Suprapubic skin (tissue), 4 donors: ENCODE data around the gene CTPS1. TPM values are rescaled to one million over a fixed set of nuclear protein-coding genes. Genes with fewer than 3 reads are reported as not detected.

Experiments used
- DNase-seq, 2 donors: peaks; one replicate each; pipeline ENCODE4 v3.0.0-alpha.2; 2019; ENCODE audit warnings: low spot score in 2 of 2
- H3K27ac ChIP-seq: fragments of 200-600 bp; sonication (generic); one replicate; pipeline ENCODE4 v1.5.1; 2019
- H3K27me3 ChIP-seq: fragments of 200-600 bp; sonication (generic); one replicate; pipeline ENCODE4 v1.5.1; 2019
- H3K36me3 ChIP-seq: fragments of 200-600 bp; sonication (generic); one replicate; pipeline ENCODE4 v1.5.1; 2019
- H3K4me1 ChIP-seq: fragments of 200-600 bp; sonication (generic); one replicate; pipeline ENCODE4 v1.5.1; 2019
- H3K4me3 ChIP-seq: fragments of 200-600 bp; sonication (generic); one replicate; pipeline ENCODE4 v1.5.1; 2019; ENCODE audit warnings: mild to moderate bottlenecking
- H3K9me3 ChIP-seq: fragments of 200-600 bp; sonication (generic); one replicate; pipeline ENCODE4 v1.5.1; 2019
- CTCF ChIP-seq, 2 donors: fragments of 200-600 bp in 1 of 2; fragments of 450-650 bp in 1 of 2; sonication (generic) in 1 of 2; IDR thresholded peaks; one replicate each; pipeline ENCODE4 v1.5.1; 2016 to 2019; ENCODE audit warnings: antibody characterized with exemption in 2 of 2, mild to moderate bottlenecking in 1 of 2, moderate library complexity in 1 of 2
- EP300 ChIP-seq: sonication (generic); formaldehyde crosslinking; IDR thresholded peaks from one replicate; pipeline ENCODE4 v1.6.1; 2017; ENCODE audit warnings: antibody characterized with exemption
- POLR2A ChIP-seq, 2 donors: fragments of 450-650 bp; IDR thresholded peaks; one replicate each; pipeline ENCODE4 v1.6.1; 2017; ENCODE audit warnings: antibody characterized with exemption in 2 of 2, mild to moderate bottlenecking in 2 of 2, moderate library complexity in 2 of 2
- POLR2AphosphoS5 ChIP-seq, 3 donors: sonication (generic); formaldehyde crosslinking; IDR thresholded peaks; one replicate each; pipeline ENCODE4 v1.6.1; 2017; ENCODE audit warnings: antibody characterized with exemption in 3 of 3
- WGBS: methylation state at CpG from one replicate; pipeline ENCODE4 v1.1.5; 2018; 5-methylcytosine and 5-hydroxymethylcytosine counted together
- total RNA-seq, 4 donors: library from RNA; depleted of rRNA; stranded (reverse); fragments of >200 nt; gene quantifications; one replicate each; pipeline ENCODE4 v1.1.0, GENCODE V29; 2016

CTPS1 gene
- total RNA-seq, 4 donors from 2014 or later = 15.9 to 23.6 (median 20.0) TPM

- H3K4me1 ChIP-seq = no peaks in the 10 kb centered on the region
- no peak overlapping the region for H3K27ac ChIP-seq
- H3K36me3 ChIP-seq = peaks cover 71% of the 10 kb centered on the region
- 94% methylated on average over 3 of the region's 3 CpGs for WGBS
- no peaks in the 10 kb centered on the region for H3K9me3 ChIP-seq
- no peak overlapping the region for H3K4me3 ChIP-seq
- TF ChIP-seq POLR2AphosphoS5 (IDR thresholded peaks at IDR 0.05) = no peak
- TF ChIP-seq POLR2A (IDR thresholded peaks at IDR 0.05) = no peak
- TF ChIP-seq CTCF (IDR thresholded peaks at IDR 0.05) = no peak
- TF ChIP-seq EP300 = no peak
- no peaks in the 10 kb centered on the region for H3K27me3 ChIP-seq
- DNase-seq = no peak
Measured at GRCh38 chr1:41033272-41033671, 53.8 kb downstream of the CTPS1 start.

DNA sequence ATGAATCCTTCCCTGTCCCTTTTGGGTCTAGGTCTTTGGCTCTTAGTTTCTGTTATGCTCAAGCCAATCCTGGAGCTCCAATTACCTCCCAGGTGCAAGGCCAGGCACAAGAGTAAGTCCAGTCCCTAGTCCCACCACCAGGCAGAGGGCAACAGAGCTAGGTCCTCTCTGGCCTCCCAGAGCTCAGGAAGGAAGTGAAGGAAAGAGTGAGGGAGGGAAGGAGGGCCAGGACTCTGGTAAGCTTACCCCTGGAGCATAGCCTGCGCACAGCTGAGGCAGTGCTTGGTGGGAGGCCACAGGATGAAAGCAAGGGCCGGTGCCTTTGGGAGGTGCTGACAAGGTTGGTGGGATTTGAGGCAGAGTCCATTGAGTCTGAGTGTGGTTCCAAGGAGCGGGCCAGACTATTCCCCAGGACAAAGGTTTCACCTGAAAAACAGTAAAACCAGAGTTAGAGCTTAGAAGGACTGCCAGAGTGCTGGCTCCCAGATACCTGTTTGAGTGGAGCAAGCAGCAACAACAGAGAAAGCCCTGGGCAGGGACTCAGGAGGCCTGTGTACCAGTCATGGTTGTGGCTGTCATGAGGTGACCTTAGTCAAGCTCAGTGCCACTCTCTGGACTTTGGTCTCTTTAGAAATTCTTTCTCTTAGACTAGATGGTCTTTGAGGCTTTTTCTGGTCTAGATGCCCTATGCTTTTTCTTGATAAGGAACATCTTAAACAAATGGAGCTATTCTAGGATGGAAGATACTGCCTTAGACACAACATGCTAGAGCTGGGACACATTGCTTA is 57.8 kb downstream of the CTPS1 start:
- H3K27ac ChIP-seq = no peak overlapping the region
- H3K4me3 ChIP-seq = no peak overlapping the region
- no peaks in the 10 kb centered on the region for H3K9me3 ChIP-seq
- WGBS = 93% methylated on average over 3 of the region's 3 CpGs
- no peak for DNase-seq
- H3K27me3 ChIP-seq = no peaks in the 10 kb centered on the region
- peaks cover 48% of the 10 kb centered on the region for H3K36me3 ChIP-seq
- H3K4me1 ChIP-seq = no peaks in the 10 kb centered on the region
- TF ChIP-seq EP300 = no peak
- TF ChIP-seq POLR2AphosphoS5 (IDR thresholded peaks at IDR 0.05) = no peak
- TF ChIP-seq CTCF (IDR thresholded peaks at IDR 0.05) = no peak
- no peak for TF ChIP-seq POLR2A (IDR thresholded peaks at IDR 0.05)

GRCh38 chr1:41038110-41038509 is 58.6 kb downstream of the CTPS1 start:
- no peak for DNase-seq
- no peaks in the 10 kb centered on the region for H3K27me3 ChIP-seq
- no peaks in the 10 kb centered on the region for H3K9me3 ChIP-seq
- TF ChIP-seq CTCF (IDR thresholded peaks at IDR 0.05) = no peak
- TF ChIP-seq POLR2A (IDR thresholded peaks at IDR 0.05) = no peak
- no peak for TF ChIP-seq POLR2AphosphoS5 (IDR thresholded peaks at IDR 0.05)
- TF ChIP-seq EP300 = no peak
- WGBS = 90% methylated on average over 5 of the region's 5 CpGs
- no peak overlapping the region for H3K4me3 ChIP-seq
- H3K27ac ChIP-seq = no peak overlapping the region
- peaks cover 40% of the 10 kb centered on the region for H3K36me3 ChIP-seq
- no peaks in the 10 kb centered on the region for H3K4me1 ChIP-seq

- Histone ChIP-seq H3K27me3 (no peaks in the 10 kb centered on the region), H3K9me3 (no peaks in the 10 kb centered on the region), H3K27ac (no peak overlapping the region), H3K4me3 (no peak overlapping the region), H3K36me3 (peaks cover 21% of the 10 kb centered on the region), H3K4me1 (peaks cover 30% of the 10 kb centered on the region)
- DNase-seq = no peak
- 97% methylated on average over 3 of the region's 3 CpGs for WGBS
- TF ChIP-seq CTCF (IDR thresholded peaks at IDR 0.05) (no peak), POLR2A (IDR thresholded peaks at IDR 0.05) (no peak), EP300 (no peak), POLR2AphosphoS5 (IDR thresholded peaks at IDR 0.05) (no peak)
Measured at GRCh38 chr1:41041614-41042270, 62.2 kb downstream of the CTPS1 start.

GRCh38 chr1:41044187-41044586 is 64.7 kb downstream of the CTPS1 start:
- Histone ChIP-seq H3K27ac (no peak overlapping the region), H3K4me3 (no peak overlapping the region), H3K27me3 (no peaks in the 10 kb centered on the region), H3K36me3 (peaks cover 13% of the 10 kb centered on the region), H3K9me3 (no peaks in the 10 kb centered on the region), H3K4me1 (peaks cover 34% of the 10 kb centered on the region)
- no peak for TF ChIP-seq CTCF (IDR thresholded peaks at IDR 0.05)
- no peak for TF ChIP-seq POLR2A (IDR thresholded peaks at IDR 0.05)
- no peak for TF ChIP-seq EP300
- no peak for TF ChIP-seq POLR2AphosphoS5 (IDR thresholded peaks at IDR 0.05)
- 49% methylated on average over 2 of the region's 2 CpGs for WGBS
- DNase-seq = no peak
